ENCODE data around the gene FERMT2.
"Not testable (repeated sequence)": the region's sequence is repeated elsewhere in the genome, so short reads cannot be mapped to it uniquely, and the experiment has no call there.

FERMT2 gene

GRCh38 chr14:52900731-52901130 lies 50.1 kb downstream of the FERMT2 start:
- DNase-seq (ENCODE audit: low spot score): no peak

- DNase-seq (ENCODE audit: low spot score): no peak
These were observed 52.4 kb downstream of the FERMT2 start for GRCh38 chr14:52898496-52898895.

GRCh38 chr14:52895000-52895399 lies 55.9 kb downstream of the FERMT2 start:
- DNase-seq (ENCODE audit: low spot score): no peak

- DNase-seq (ENCODE audit: low spot score): no peak
These were observed 59.0 kb downstream of the FERMT2 start for GRCh38 chr14:52891800-52892199.

- DNase-seq (ENCODE audit: low spot score): no peak
These were observed 61.7 kb downstream of the FERMT2 start for GRCh38 chr14:52888839-52889838.

- DNase-seq (ENCODE audit: low spot score): no peak
These were observed 62.7 kb downstream of the FERMT2 start for GRCh38 chr14:52888159-52888558.

GRCh38 chr14:52885230-52885629 lies 65.6 kb downstream of the FERMT2 start:
- no peak for DNase-seq (ENCODE audit: low spot score)

GRCh38 chr14:52883658-52884057 lies 67.2 kb downstream of the FERMT2 start:
- no peak for DNase-seq (ENCODE audit: low spot score)

GRCh38 chr14:52882824-52883223 lies 68.0 kb downstream of the FERMT2 start:
- DNase-seq (ENCODE audit: low spot score): no peak

GRCh38 chr14:52879958-52880357 lies 70.9 kb downstream of the FERMT2 start:
- DNase-seq (ENCODE audit: low spot score): no peak

GRCh38 chr14:52878946-52879345 lies 71.9 kb downstream of the FERMT2 start:
- DNase-seq (ENCODE audit: low spot score): no peak

GRCh38 chr14:52878469-52878868 lies 72.4 kb downstream of the FERMT2 start:
- no peak for DNase-seq (ENCODE audit: low spot score)

- no peak for DNase-seq (ENCODE audit: low spot score)
These were observed 73.2 kb downstream of the FERMT2 start for GRCh38 chr14:52877628-52878027.

- no peak for DNase-seq (ENCODE audit: low spot score)
These were observed 74.0 kb downstream of the FERMT2 start for GRCh38 chr14:52876806-52877205.

GRCh38 chr14:52876311-52876710 lies 74.5 kb downstream of the FERMT2 start:
- DNase-seq (ENCODE audit: low spot score): no peak

- DNase-seq (ENCODE audit: low spot score): no peak
These were observed 75.1 kb downstream of the FERMT2 start for GRCh38 chr14:52875707-52876106.

- DNase-seq (ENCODE audit: low spot score): no peak
These were observed 76.5 kb downstream of the FERMT2 start for GRCh38 chr14:52874389-52874788.

- DNase-seq (ENCODE audit: low spot score): no peak
These were observed 77.2 kb downstream of the FERMT2 start for GRCh38 chr14:52873694-52874093.

- no peak for DNase-seq (ENCODE audit: low spot score)
These were observed 77.8 kb downstream of the FERMT2 start for GRCh38 chr14:52873065-52873464.

GRCh38 chr14:52871606-52872005 lies 79.2 kb downstream of the FERMT2 start:
- no peak for DNase-seq (ENCODE audit: low spot score)

- no peak for DNase-seq (ENCODE audit: low spot score)
These were observed 81.8 kb downstream of the FERMT2 start for GRCh38 chr14:52868911-52869618.

- not testable (repeated sequence) for DNase-seq (ENCODE audit: low spot score)
These were observed 86.0 kb downstream of the FERMT2 start for GRCh38 chr14:52864893-52865292.

- DNase-seq (ENCODE audit: low spot score): no peak
These were observed 87.5 kb downstream of the FERMT2 start for GRCh38 chr14:52863334-52863700.
